WTC11 (cell line): ENCODE measurements around the gene CPEB3. TPM values are rescaled to one million over a fixed set of nuclear protein-coding genes. Genes with fewer than 3 reads are reported as not detected.

Source experiments
- ATAC-seq: fragments of 200-7000 bp; cut with Tn5 transposase; 2 replicates; pipeline ENCODE4 v1.10.0; 2021; ENCODE audit warnings: mild to moderate bottlenecking, moderate library complexity
- CTCF ChIA-PET: fragments of 300-600 bp; sonication (Branson Sonifier 250); formaldehyde crosslinking; loops from one replicate; lab custom pipeline; 2021; ENCODE audit warnings: antibody characterized with exemption; lab: Charles Lee
- POLR2A ChIA-PET: fragments of 350-600 bp; sonication (Branson Sonifier 250); formaldehyde crosslinking; loops from one replicate; lab custom pipeline; 2021; ENCODE audit warnings: antibody characterized with exemption; lab: Charles Lee
- DNase-seq: peaks from one replicate; pipeline ENCODE4 v3.0.0; 2021; ENCODE audit warnings: low spot score
- H3K27ac Mint-ChIP-seq: 2 replicates; pipeline ENCODE4 v1.8.0; 2021; ENCODE audit warnings: mixed read lengths
- H3K27me3 Mint-ChIP-seq: 2 replicates; pipeline ENCODE4 v1.8.0; 2021; ENCODE audit warnings: low read depth, mild to moderate bottlenecking, moderate library complexity, mixed read lengths
- H3K36me3 Mint-ChIP-seq: 2 replicates; pipeline ENCODE4 v1.8.0; 2021; ENCODE audit warnings: mixed read lengths
- H3K4me1 Mint-ChIP-seq: 2 replicates; pipeline ENCODE4 v1.8.0; 2022; ENCODE audit warnings: mixed read lengths
- H3K4me3 Mint-ChIP-seq: 2 replicates; pipeline ENCODE4 v1.8.0; 2021; ENCODE audit warnings: mild to moderate bottlenecking, moderate library complexity, mixed read lengths
- H3K9me3 Mint-ChIP-seq: 2 replicates; pipeline ENCODE4 v1.8.0; 2021; ENCODE audit warnings: mixed read lengths
- ATF2 ChIP-seq: sonication (generic); formaldehyde crosslinking; IDR thresholded peaks from 2 replicates; pipeline ENCODE4 v1.8.1; 2022; ENCODE audit warnings: low read depth, missing genetic modification reagents, borderline replicate concordance
- ATF3 ChIP-seq: sonication (generic); formaldehyde crosslinking; conservative IDR thresholded peaks from 2 replicates; pipeline ENCODE4 v1.8.1; 2022; ENCODE audit warnings: mild to moderate bottlenecking, missing genetic modification reagents
- E2F1 ChIP-seq: sonication (generic); formaldehyde crosslinking; IDR thresholded peaks from 2 replicates; pipeline ENCODE4 v1.8.0; 2022; ENCODE audit warnings: mild to moderate bottlenecking, missing genetic modification reagents
- ELF4 ChIP-seq: sonication (generic); formaldehyde crosslinking; IDR thresholded peaks from 2 replicates; pipeline ENCODE4 v1.8.1; 2022; ENCODE audit warnings: low read depth, mild to moderate bottlenecking, moderate library complexity, missing genetic modification reagents
- ETV6 ChIP-seq: sonication (generic); formaldehyde crosslinking; IDR thresholded peaks from 2 replicates; pipeline ENCODE4 v1.8.1; 2022; ENCODE audit warnings: mild to moderate bottlenecking, missing genetic modification reagents
- GRHL2 ChIP-seq: fragments of 250-450 bp; sonication (Bioruptor Pico); IDR thresholded peaks from 2 replicates; pipeline ENCODE4 v1.8.0; 2022; ENCODE audit warnings: mild to moderate bottlenecking, moderate library complexity; ENCODE audit not compliant: insufficient replicate concordance, severe bottlenecking
- JUN ChIP-seq: sonication (generic); formaldehyde crosslinking; IDR thresholded peaks from 2 replicates; pipeline ENCODE4 v1.8.0; 2023; ENCODE audit warnings: mild to moderate bottlenecking, missing genetic modification reagents
- KAT7 ChIP-seq: sonication (generic); formaldehyde crosslinking; IDR thresholded peaks from 2 replicates; pipeline ENCODE4 v1.8.1; 2023; ENCODE audit warnings: missing genetic modification reagents, mild to moderate bottlenecking, borderline replicate concordance
- PRDM15 ChIP-seq: sonication (generic); formaldehyde crosslinking; IDR thresholded peaks from 2 replicates; pipeline ENCODE4 v1.8.0; 2022; ENCODE audit warnings: missing genetic modification reagents
- SP1 ChIP-seq: sonication (generic); formaldehyde crosslinking; conservative IDR thresholded peaks from 2 replicates; pipeline ENCODE4 v1.8.1; 2022; ENCODE audit warnings: missing genetic modification reagents
- ZNF219 ChIP-seq: sonication (generic); formaldehyde crosslinking; IDR thresholded peaks from 2 replicates; pipeline ENCODE4 v1.8.0; 2023; ENCODE audit warnings: missing genetic modification reagents, mild to moderate bottlenecking, borderline replicate concordance
- ZNF232 ChIP-seq: sonication (generic); formaldehyde crosslinking; IDR thresholded peaks from 2 replicates; pipeline ENCODE4 v1.8.0; 2022; ENCODE audit warnings: mild to moderate bottlenecking, missing genetic modification reagents
- ZNF396 ChIP-seq: fragments of 250-450 bp; sonication (Bioruptor Pico); IDR thresholded peaks from 2 replicates; pipeline ENCODE4 v1.8.0; 2021; ENCODE audit warnings: mild to moderate bottlenecking, moderate library complexity, borderline replicate concordance
- ZNF671 ChIP-seq: fragments of 250-450 bp; sonication (Bioruptor Pico); IDR thresholded peaks from 2 replicates; pipeline ENCODE4 v1.8.0; 2021; ENCODE audit warnings: mild to moderate bottlenecking
- total RNA-seq: library from RNA; stranded (reverse); gene quantifications from 3 replicates; pipeline ENCODE4 v1.2.3, GENCODE V29; 2021
- TF ChIP-seq, protein P1 (sequence below): fragments of 250-450 bp; sonication (Bioruptor Pico); IDR thresholded peaks from 2 replicates; pipeline ENCODE4 v1.9.0; 2021; ENCODE audit warnings: mild to moderate bottlenecking, borderline replicate concordance

Gene CPEB3
- total RNA-seq, 1 experiment from 2014 or later: 2.4 TPM

GRCh38 chr10:92200564-92200963 lies 90.3 kb downstream of the CPEB3 start (continued):
- TF ChIP-seq ATF2 (CRISPR knock-in tag) (no peak), ZNF219 (CRISPR knock-in tag) (no peak), SP1 (CRISPR knock-in tag) (no peak), ATF3 (CRISPR knock-in tag) (no peak), ELF4 (CRISPR knock-in tag) (no peak), ZNF671 (CRISPR knock-in tag) (no peak), ZNF232 (CRISPR knock-in tag) (no peak), GRHL2 (CRISPR knock-in tag) (no peak), PRDM15 (CRISPR knock-in tag) (no peak)
- TF ChIP-seq, protein P1, sequence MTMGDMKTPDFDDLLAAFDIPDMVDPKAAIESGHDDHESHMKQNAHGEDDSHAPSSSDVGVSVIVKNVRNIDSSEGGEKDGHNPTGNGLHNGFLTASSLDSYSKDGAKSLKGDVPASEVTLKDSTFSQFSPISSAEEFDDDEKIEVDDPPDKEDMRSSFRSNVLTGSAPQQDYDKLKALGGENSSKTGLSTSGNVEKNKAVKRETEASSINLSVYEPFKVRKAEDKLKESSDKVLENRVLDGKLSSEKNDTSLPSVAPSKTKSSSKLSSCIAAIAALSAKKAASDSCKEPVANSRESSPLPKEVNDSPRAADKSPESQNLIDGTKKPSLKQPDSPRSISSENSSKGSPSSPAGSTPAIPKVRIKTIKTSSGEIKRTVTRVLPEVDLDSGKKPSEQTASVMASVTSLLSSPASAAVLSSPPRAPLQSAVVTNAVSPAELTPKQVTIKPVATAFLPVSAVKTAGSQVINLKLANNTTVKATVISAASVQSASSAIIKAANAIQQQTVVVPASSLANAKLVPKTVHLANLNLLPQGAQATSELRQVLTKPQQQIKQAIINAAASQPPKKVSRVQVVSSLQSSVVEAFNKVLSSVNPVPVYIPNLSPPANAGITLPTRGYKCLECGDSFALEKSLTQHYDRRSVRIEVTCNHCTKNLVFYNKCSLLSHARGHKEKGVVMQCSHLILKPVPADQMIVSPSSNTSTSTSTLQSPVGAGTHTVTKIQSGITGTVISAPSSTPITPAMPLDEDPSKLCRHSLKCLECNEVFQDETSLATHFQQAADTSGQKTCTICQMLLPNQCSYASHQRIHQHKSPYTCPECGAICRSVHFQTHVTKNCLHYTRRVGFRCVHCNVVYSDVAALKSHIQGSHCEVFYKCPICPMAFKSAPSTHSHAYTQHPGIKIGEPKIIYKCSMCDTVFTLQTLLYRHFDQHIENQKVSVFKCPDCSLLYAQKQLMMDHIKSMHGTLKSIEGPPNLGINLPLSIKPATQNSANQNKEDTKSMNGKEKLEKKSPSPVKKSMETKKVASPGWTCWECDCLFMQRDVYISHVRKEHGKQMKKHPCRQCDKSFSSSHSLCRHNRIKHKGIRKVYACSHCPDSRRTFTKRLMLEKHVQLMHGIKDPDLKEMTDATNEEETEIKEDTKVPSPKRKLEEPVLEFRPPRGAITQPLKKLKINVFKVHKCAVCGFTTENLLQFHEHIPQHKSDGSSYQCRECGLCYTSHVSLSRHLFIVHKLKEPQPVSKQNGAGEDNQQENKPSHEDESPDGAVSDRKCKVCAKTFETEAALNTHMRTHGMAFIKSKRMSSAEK (CRISPR knock-in tag): no peak

DNA sequence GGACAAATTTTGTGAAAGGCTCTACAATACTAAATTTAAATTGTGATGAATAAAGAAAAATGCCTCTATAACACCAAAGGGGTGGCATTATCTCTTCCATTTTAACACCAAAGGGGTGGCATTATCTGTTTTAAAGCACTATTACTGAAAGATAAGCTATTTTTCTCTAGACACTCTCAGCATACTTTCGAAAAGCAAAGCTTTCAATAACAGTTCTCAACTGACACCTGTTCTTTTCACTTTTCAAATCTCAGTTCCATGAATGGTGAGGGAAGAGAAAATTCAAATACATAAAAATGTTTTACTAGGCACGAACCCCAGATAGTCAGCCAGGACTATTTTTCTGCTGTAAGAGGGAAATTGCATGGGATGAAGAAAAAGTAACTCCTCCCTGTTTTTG lies 103.8 kb downstream of the CPEB3 start:
- Mint-ChIP-seq H3K27me3 (no peaks in the 10 kb centered on the region), H3K9me3 (no peaks in the 10 kb centered on the region), H3K4me3 (no peak overlapping the region), H3K27ac (no peak overlapping the region), H3K36me3 (no peaks in the 10 kb centered on the region), H3K4me1 (no peaks in the 10 kb centered on the region)
- ATAC-seq (no peak), DNase-seq (no peak)
- ChIA-PET POLR2A (no interaction called here), CTCF (interaction anchor here (0.6 kb wide), 1 partner anchor 148 kb away, joined by 3 read pairs; no protein-coding TSS in a partner anchor)
- TF ChIP-seq ETV6 (CRISPR knock-in tag) (no peak), JUN (CRISPR knock-in tag) (no peak), KAT7 (no peak), E2F1 (CRISPR knock-in tag) (no peak), ZNF396 (no peak)
